ENCODE data around the gene GLE1. TPM values are rescaled to one million over a fixed set of nuclear protein-coding genes. Genes with fewer than 3 reads are reported as not detected.
"Not testable (repeated sequence)": the region's sequence is repeated elsewhere in the genome, so short reads cannot be mapped to it uniquely, and the experiment has no call there.

GLE1 gene
- total RNA-seq, 1 donor from 2014 or later = 22.8 TPM

DNA sequence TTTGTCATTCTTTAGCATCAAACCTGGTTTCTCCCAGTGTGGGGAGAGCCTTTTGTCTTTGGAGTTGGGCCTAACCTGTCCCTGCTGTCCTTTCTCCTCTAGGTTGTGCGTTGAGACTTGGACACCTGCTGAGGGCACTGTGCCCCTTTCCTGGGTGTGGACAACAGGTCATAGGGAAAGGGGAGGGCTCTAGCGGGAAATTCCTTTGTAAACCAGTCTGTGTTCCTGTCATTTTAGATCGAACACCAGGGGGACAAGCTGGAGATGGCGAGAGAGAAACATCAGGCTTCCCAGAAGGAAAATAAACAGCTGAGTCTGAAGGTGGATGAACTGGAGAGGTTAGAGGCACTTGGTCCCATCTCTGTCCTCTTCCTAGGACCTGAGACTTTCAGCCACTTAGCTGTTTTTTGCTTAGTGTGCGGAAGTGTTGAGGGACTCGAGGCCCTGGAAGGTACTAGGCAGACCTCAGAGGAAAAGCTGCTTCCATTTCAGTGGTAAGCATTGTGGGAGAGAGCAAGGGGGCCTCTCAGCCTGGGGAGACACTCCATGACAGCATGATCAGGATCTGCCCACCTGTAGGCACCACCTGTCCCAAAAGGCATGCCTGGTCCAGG, 8.6 kb upstream of the GLE1 start:
- DNase-seq (ENCODE audit: low spot score) = no peak

DNA sequence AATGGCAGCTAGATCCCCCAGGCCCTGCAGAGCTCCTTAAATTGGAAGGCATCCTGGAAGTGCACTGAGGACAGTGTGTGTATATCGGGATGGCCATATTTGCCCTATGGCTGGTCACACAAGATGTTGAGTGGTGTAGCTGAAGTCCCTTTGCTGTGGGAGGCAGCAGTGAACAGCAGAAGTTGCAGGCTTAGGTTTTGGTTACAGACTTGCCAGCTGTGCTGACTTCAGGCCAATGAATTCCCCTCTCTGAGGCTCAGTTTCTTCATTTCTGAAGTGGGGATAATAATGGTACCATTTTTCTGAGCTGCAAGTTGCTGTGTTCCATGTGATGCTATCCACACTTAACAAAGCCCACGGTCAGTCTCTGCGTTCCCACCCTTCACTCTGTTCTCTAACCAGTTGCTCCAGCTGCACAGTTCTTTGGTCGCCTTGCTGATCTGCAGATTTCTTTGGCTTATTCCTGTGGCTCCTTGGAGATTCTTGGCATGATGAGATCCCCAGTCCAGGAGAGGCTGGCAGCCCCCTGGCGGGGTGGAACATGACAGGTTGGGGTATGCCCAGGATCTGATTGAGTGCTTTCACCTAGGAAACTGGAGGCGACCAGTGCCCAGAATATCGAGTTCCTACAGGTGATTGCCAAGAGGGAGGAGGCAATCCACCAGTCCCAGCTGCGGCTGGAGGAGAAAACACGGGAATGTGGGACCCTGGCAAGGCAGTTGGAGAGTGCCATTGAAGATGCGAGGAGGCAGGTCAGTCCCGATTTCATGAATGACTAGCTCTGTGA, 6.5 kb upstream of the GLE1 start:
- no peak for DNase-seq (ENCODE audit: low spot score)

DNA sequence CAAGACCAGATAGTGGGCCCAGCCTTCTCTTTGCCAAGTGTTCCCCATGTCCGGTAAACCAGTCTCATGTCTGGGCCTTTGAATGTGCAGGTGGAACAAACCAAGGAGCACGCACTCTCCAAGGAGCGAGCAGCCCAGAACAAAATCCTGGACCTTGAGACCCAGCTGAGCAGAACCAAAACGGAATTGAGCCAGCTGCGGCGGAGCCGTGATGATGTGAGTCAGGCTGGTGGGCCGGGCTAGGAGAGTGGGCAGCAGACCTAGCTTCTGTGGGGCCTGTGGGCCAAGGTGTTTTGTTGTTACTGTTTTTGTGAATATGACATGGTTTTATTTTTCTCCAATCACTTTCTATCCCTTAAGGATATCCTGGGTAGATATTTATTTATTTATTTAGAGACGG, 5.6 kb upstream of the GLE1 start:
- DNase-seq (ENCODE audit: low spot score) = no peak

GRCh38 chr9:128499920-128500319, 4.6 kb upstream of the GLE1 start:
- DNase-seq (ENCODE audit: low spot score) = no peak

DNA sequence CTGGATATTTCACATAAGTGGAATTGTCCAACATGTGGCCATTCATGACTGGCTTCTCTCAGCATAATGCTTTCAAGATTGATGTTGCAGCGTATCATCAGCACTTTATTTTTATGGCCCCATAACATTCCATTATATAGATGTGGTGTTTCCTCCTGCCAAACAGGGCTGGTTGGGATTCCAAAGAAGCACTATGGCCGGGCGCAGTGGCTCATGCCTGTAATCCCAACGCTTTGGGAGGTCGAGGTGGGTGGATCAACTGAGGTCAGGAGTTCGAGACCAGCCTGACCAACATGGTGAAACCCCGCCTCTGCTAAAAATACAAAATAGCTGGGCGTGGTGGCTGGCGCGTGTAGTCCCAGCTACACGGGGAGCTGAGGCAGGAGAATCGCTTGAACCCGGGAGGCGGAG, 1.1 kb upstream of the GLE1 start:
- not testable (repeated sequence) for DNase-seq (ENCODE audit: low spot score)

DNA sequence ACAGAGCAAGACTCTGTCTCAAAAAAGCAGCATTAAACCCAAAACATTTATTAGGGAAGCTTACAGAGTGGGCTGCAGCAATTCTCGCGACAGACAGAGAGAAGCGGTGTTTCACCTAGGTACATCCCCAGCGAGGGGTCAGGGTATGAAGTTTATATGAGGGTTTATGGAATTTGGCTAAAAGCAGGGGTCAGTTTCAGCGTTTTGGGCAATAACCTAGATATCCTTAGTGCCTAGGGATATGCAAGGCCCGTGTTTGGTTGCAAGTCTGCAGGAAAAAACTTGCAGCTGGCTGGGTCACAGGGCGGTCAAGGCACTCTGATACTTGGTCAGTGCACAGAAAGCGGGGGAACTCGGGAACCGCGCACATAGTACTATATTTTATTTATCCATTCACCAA, 649 bp upstream of the GLE1 start:
- DNase-seq (ENCODE audit: low spot score) = no peak

DNA sequence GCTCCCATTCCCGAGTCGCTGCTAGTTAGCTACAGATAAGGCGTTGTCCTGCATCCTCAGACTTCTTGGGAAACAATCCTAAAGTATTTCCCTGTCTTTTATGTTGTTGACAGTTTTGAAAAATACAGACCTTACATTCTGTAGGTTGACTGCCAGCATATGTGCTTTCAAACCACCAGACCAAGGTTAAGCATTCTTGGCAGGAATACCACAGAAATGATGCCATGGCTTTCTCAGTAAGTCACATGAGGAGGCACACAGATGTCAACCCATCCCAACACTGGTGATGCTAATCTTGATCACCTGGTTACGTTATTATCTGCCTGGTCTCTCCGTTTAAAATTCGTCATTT, 871 bp downstream of the GLE1 start:
- DNase-seq (ENCODE audit: low spot score) = no peak

DNA sequence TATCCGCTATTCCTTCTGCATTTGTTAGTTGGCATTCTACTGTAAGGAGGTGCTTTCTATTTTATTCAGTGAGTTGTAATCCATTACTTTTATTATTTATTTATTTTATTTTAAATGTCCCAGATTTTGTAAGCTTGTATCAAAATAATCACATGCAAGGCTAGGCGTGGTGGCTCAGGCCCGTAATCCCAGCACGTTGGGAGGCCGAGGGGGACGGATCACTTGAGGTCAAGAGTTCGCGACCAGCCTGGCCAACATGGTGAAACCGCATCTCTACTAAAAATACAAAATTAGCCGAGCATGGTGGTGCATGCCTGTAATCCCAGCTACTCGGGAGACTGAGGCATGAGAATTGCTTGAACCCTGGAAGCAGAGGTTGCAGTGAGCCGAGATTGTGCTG, 1.4 kb downstream of the GLE1 start:
- not testable (repeated sequence) for DNase-seq (ENCODE audit: low spot score)

GRCh38 chr9:128512820-128513219, 8.3 kb downstream of the GLE1 start:
- DNase-seq (ENCODE audit: low spot score) = no peak

- DNase-seq (ENCODE audit: low spot score) = no peak
Measured at GRCh38 chr9:128521956-128522355, 17.4 kb downstream of the GLE1 start.

GRCh38 chr9:128523199-128523925, 18.8 kb downstream of the GLE1 start:
- no peak for DNase-seq (ENCODE audit: low spot score)

- no peak for DNase-seq (ENCODE audit: low spot score)
Measured at GRCh38 chr9:128526720-128527119, 22.2 kb downstream of the GLE1 start.

- no peak for DNase-seq (ENCODE audit: low spot score)
Measured at GRCh38 chr9:128528445-128529160, 24.1 kb downstream of the GLE1 start.

GRCh38 chr9:128529191-128529590, 24.7 kb downstream of the GLE1 start:
- no peak for DNase-seq (ENCODE audit: low spot score)

DNA sequence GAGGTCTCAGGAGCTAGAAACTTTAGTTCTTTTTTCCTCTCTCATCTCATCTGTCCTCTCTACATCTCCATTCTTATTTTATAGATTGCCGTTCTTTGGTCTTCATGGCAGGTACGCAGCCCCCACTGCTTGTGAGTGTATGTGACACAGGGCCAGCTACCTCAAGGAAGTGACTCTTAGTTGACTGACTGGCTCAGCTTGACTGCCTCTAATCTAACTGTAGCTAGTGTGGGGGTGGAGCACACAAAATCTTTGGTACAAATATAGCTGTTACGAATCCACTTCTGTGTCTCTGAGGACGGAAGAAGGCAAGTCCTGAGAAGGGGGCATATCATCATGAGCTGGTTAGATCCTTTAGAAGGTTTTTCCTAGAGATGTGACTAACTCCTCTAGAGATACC, 28.1 kb downstream of the GLE1 start:
- no peak for DNase-seq (ENCODE audit: low spot score)

DNA sequence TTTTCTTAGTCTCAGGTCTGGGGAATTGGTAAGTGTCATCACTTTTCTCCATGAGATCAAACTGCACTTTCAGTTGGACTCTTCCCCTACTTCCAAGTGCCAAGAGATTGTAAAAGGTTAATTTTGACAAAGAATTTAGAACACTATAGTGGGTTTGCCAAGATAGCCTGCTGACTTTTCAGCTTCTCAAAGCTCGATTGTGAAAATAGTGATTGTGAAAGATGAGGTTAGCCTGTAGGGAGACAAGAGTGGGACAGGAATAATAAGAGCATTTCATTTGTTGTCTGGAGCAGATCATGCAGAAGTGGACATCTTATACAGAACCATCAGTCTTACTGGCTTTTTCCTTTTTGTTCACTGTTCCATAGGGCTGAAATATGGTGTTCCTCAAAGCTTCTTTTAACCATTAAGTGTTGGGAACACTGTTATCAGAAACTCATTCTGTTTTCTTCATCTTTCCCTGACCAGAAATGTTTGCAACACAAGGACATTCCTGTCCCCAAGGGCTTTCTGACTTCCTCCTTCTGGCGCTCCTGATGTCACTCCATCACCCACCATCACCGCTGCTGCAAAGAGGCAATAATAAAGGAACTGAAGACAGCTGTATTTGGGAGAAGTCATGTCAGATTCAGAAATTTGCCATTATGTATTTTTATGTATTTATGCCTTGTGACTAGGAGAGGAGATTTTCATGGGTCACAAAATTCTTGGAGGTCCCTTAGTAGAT, 36.3 kb downstream of the GLE1 start:
- no peak for DNase-seq (ENCODE audit: low spot score)

DNA sequence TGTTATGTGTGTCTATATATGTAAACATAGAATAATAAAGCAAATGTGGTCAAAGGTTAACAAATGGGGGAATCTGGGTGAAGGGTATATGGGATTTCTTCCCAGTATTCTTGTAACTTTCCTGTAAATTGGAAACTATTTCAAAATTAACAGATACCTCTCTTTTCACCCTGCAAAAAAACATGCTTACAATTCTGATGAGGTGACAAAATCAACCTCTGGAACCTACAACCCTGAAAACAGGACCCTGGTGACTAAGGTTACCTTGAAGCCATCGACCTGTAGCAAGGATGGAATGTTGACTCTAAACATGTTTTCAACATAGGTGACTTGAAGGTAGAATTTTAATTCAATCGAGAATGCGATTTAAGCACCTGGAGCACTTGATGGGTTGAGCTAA, 42.0 kb downstream of the GLE1 start:
- DNase-seq (ENCODE audit: low spot score) = no peak

- DNase-seq (ENCODE audit: low spot score) = no peak
Measured at GRCh38 chr9:128548876-128549275, 44.4 kb downstream of the GLE1 start.

- no peak for DNase-seq (ENCODE audit: low spot score)
Measured at GRCh38 chr9:128550226-128550625, 45.7 kb downstream of the GLE1 start.

GRCh38 chr9:128550770-128551656, 46.5 kb downstream of the GLE1 start:
- DNase-seq (ENCODE audit: low spot score) = peak; percentile 19

Data from mucosa of gallbladder (tissue), 1 donor.